ENCODE results near the gene RHEB.

- TF ChIP-seq CTCF (IDR thresholded peaks at IDR 0.05), result no peak
- TF ChIP-seq ZFX (IDR thresholded peaks at IDR 0.05; ENCODE audit: borderline replicate concordance), result no peak
These were observed 57.8 kb downstream of the RHEB start for GRCh38 chr7:151461942-151462230.
